ENCODE measurements around the gene MTCP1.

Gene MTCP1, protein sequence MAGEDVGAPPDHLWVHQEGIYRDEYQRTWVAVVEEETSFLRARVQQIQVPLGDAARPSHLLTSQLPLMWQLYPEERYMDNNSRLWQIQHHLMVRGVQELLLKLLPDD

GRCh38 chrX:155070975-155071693 lies at the start of gene MTCP1, which contains the start of the genes BRCC3 and CMC4:
Gene MTCP1, minus strand, starts transcription at chrX:155071136. Its CDS starts 5,126 bp downstream, at chrX:155066010.
Gene BRCC3, plus strand, starts transcription at chrX:155071508. Its CDS starts 20 bp downstream, at chrX:155071528.
Gene CMC4, minus strand, starts transcription at chrX:155071136. Its CDS starts 7,113 bp downstream, at chrX:155064023.
- DNase-seq, result peak; percentile 57 to 63 (median 61)

GRCh38 chrX:155115174-155115819 lies 44.4 kb upstream of the MTCP1 start:
- no peak for DNase-seq

DNA sequence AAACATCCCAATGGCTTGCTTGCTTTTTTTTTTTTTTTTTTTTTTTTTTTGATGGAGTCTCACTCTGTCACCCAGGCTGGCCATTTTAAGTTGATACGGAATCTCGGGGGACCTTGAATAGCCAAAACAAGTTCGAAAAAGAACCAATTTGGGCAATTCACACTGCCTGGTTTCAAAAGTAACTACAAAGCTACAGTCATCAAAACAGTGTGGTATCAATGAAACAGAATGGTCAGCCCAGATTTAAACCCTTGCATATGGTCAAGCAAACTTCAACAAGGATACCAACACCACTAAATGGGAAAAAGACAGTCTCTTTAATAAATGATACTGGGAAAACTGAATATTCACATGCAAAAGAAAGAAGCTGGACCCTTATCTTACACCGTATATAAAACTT lies 42.2 kb upstream of the MTCP1 start:
- no peak for DNase-seq

GRCh38 chrX:155112171-155112570 lies 41.2 kb upstream of the MTCP1 start:
- no peak for DNase-seq

- DNase-seq, result no peak
These were observed 37.5 kb upstream of the MTCP1 start for GRCh38 chrX:155108427-155108826.

GRCh38 chrX:155105919-155106318 lies 35.0 kb upstream of the MTCP1 start:
- DNase-seq, result no peak

GRCh38 chrX:155094468-155095061 lies 23.6 kb upstream of the MTCP1 start:
- no peak for DNase-seq

DNA sequence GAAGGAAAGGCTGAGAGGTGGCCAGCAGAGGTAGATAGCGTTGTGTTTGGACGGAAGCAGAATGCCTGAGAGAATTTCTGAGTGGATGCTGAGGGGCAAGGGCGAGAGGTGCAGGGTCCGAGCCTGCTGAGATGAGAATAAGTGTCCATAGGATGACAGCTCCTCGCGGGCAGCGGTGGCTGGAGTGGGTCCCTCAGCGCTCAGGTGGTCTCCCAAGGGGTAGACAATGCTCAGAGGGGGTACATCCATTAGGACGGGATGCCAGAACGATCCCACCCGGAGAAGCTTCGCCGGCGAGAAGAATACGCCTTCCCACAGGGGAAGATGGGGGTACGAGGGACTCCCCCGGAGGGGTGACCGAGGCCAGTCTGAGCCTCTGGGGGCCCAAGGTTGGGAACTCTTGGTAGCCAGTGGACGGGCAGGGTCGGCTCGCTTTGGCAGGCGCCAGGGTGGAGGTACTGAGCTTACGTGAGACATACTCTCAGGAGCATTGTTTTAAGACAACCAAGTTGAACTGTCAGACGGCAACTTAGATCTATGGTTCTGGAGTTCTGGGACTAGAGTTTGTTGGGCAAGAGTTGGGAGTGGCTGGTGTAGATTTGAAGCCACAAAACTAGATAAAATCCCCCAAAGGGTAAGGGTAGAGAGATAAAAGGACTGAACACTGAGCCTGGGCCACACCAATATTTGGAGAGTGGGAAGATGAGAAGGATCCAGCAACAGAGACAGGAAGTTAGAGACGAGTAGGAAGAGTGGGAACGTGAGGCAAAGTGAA lies 16.2 kb upstream of the MTCP1 start:
- DNase-seq, result no peak

DNA sequence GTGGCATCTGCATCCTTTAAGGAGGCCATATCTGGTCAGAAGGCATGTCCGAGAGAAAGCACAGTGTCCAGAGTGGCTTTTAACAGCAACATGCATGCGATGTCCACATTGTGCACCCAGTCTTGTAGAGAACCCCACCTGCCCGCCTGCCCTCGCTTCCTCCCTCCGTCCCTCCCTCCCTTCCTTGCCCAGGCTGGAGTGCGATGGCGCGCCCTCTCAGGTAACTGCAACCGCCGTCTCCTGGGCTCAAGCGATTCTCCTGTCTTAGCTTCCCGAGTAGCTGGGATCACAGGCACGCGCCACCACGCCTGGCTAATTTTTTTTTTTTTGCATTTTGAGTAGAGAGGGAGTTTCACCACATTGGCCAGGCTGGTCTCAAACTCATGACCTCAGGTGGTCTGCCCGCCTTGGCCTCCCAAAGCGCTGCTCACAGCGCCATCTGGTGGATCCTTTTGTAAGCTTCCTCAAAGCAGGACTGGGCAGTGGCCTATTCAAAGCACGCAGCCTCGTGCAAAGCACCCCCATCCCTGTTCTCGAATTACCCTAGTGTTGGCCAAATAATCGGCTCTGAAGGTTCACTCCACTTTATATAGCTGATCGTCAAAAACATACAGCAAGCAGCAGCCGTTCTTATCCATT lies 15.4 kb upstream of the MTCP1 start:
- peak in 2 of 4 experiments; percentile 8 to 9 for DNase-seq

DNA sequence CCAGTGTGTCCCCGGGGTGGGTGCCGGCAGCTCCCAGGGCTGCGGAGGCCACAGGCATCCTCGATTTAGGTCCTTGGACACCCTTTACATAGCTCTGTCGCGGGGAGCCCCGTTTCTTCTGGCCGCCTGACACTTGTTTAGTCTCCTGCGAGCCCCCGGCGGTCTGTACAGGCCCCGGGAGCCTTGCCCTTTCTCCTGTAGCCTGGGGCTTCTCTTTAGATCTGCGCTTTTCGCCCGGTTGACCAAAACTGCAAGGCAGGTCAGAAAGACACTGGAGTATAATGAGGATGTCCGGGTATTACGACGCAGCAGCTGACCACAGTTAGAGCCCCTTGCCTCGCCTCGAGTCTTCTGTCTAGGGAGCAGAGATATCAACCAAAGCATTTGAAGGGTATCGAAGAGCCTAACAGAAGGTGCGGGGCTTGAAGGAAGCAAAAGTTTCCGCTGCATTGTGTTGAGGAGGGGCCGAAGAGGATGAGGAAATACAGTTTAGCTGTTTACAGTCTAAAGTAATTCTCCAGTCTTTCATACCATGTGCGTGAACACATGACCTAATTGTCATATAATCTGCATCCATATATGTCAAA lies 851 bp upstream of the MTCP1 start:
- peak in 1 of 4 experiments; percentile 22 for DNase-seq

GRCh38 chrX:155070663-155070974 lies 317 bp downstream of the MTCP1 start:
- DNase-seq, result no peak

GRCh38 chrX:155070038-155070437 lies 898 bp downstream of the MTCP1 start:
- DNase-seq, result no peak

DNA sequence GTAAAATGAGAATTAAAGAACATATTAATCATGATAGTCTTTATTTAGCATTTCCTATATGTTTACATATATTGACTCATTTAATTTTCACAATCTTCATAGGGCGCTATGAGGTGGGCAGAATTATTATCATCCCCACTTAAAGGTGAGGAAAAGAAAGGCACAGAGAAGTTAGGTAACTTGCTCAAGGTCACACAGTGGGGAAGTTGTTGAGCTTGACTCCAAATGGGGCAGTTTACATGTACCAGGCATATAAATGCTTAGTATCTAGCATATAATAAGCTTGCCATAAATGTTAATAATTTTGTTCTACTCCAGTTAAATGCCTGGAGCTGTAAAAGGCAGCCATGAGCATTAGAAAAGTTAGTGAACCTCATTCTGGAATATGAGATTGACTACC lies 1.5 kb downstream of the MTCP1 start:
- DNase-seq, result no peak

- DNase-seq, result no peak
These were observed 2.8 kb downstream of the MTCP1 start for GRCh38 chrX:155068165-155068564.

- no peak for DNase-seq
These were observed 5.8 kb downstream of the MTCP1 start for GRCh38 chrX:155065035-155065734.

DNA sequence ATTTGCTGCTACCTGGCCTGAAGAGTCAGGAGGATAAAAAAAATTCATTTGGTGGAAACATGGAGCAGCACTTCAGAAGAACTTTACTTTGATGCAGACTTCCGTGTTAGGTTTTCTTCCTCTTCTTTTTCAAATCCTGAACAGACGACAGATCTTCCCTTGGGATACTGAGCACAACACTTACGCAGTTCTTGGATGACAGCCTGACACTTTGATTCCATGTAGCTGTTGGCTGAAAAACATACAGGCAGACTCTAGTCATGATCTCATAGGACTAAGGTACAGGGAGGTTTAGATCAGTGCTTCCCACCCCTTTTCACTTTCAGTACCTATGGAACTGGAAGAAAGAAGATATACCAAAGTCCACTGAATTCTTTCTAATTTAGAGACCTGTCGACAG lies 9.2 kb downstream of the MTCP1 start:
- no peak for DNase-seq

DNA sequence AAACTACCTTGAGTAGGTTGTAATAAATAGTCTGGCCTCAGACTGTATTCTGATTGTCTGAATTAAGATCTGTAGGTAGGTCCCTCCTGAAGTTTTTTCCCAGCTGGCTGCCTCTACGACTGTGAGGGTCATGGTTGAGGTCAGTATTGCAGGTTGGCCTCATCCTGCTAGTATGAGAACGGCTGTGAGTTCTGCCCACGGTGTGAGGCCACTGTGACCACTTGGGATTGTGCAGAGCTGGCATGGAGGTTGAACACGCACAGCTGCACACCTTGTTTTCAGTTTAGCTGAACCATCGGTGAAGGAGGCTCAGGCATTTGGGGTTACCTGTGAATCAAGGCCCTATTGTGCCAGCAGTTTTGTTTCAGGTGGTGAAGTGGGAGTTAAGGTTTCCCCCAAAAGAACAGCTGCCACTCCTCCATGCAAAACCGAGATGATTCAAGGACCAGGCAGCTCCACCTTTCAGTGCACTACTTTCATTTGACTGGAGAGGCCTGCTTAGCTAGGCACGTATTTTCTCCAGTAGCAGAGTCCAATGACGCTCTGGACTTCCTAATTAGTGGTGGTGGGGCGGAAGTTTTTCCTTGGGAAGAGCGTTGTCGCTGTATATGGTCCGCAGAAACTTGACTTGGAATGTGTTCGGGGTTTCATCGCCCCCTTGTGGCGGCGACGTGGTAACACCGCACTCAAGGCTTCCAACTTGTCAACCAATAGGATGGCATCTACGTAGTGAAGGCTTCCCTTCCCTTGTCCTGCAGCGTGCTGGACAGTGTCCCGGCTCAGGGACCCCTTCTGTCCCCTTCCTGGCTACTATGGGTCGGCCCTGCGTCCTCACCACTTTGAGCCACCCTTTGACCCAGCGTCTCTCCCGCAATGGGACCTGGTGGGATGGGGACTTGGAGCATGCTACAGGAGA lies 13.8 kb downstream of the MTCP1 start:
- peak in 1 of 4 experiments; percentile 6 for DNase-seq

DNA sequence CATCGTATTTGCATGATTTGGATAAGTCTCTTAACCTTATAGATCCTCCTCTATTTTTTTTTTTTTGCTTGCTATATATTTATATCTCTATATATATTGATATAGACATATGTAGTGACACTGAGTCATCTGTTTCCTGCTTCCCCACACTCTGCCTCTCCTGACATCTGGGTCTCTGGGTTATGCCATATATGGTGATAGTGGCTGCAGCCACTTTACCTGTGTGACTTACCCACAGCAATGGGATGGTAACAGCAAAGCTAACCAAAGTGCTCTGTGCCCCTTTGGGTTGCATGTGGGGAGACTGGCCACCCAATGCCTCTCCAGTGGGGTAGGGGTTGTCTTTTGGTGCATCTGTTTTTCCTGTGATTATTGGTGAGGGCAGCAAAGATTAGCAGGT lies 14.5 kb downstream of the MTCP1 start:
- DNase-seq, result no peak

GRCh38 chrX:155055494-155055893 lies 15.4 kb downstream of the MTCP1 start:
- DNase-seq, result no peak

DNA sequence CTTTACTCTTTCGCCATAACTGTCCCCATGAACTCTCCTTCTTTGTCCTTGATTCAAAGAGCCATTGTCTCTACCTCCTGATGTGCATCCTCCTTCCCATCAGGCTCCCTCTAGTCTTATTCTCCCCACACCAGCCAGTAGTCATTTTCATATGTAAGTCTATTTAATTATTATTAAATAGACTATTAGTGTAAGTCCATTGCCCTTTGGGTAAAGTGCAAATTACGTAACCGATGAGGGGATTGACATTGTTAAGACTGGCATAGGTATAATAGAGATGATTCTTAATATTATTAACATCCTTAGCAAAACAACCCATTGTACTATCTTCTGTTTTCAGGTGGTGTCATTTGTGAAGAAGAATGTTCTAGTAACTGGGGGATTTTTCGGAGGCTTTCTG lies 16.7 kb downstream of the MTCP1 start:
- DNase-seq, result no peak
